CD4-positive, alpha-beta T cell treated with Interleukin-1 beta for 1 hour (primary cell): Measurements from ENCODE around the gene SMAD3.
A peak's percentile ranks its signal among the peaks of the same experiment; 100 is the strongest.
"Not testable (repeated sequence)": the region's sequence is repeated elsewhere in the genome, so short reads cannot be mapped to it uniquely, and the experiment has no call there.

ENCODE experiments used
- DNase-seq, 2 donors: peaks; one replicate each; pipeline ENCODE4 v3.0.0-alpha.2; 2020 to 2022

Gene SMAD3

GRCh38 chr15:67065531-67066005 is at the start of gene SMAD3:
Gene SMAD3, plus strand, starts transcription at chr15:67065602. Its CDS starts 553 bp downstream, at chr15:67066155.
- peak; percentile 77 to 85 for DNase-seq

- DNase-seq: no peak
These were observed 48.1 kb upstream of the SMAD3 start for GRCh38 chr15:67017311-67017710.

- no peak for DNase-seq
These were observed 47.4 kb upstream of the SMAD3 start for GRCh38 chr15:67018026-67018425.

GRCh38 chr15:67018441-67018840 is 47.0 kb upstream of the SMAD3 start:
- DNase-seq: no peak

- no peak for DNase-seq
These were observed 46.3 kb upstream of the SMAD3 start for GRCh38 chr15:67019069-67019468.

- no peak for DNase-seq
These were observed 45.4 kb upstream of the SMAD3 start for GRCh38 chr15:67019884-67020520.

- not testable (repeated sequence) for DNase-seq
These were observed 44.7 kb upstream of the SMAD3 start for GRCh38 chr15:67020668-67021067.

GRCh38 chr15:67021455-67021854 is 43.9 kb upstream of the SMAD3 start:
- no peak for DNase-seq

GRCh38 chr15:67022587-67023105 is 42.8 kb upstream of the SMAD3 start:
- DNase-seq: no peak

GRCh38 chr15:67023517-67024313 is 41.7 kb upstream of the SMAD3 start:
- DNase-seq: no peak

- DNase-seq: peak in 1 of 2 donors; percentile 64
These were observed 40.9 kb upstream of the SMAD3 start for GRCh38 chr15:67024314-67024997.

- DNase-seq: no peak
These were observed 40.4 kb upstream of the SMAD3 start for GRCh38 chr15:67024998-67025368.

GRCh38 chr15:67025719-67026609 is 39.4 kb upstream of the SMAD3 start:
- DNase-seq: no peak

GRCh38 chr15:67026610-67026967 is 38.8 kb upstream of the SMAD3 start:
- DNase-seq: no peak

- not testable (repeated sequence) for DNase-seq
These were observed 37.0 kb upstream of the SMAD3 start for GRCh38 chr15:67028440-67028839.

- DNase-seq: no peak
These were observed 35.2 kb upstream of the SMAD3 start for GRCh38 chr15:67030036-67030762.

GRCh38 chr15:67031331-67031730 is 34.1 kb upstream of the SMAD3 start:
- no peak for DNase-seq

- no peak for DNase-seq
These were observed 32.8 kb upstream of the SMAD3 start for GRCh38 chr15:67032608-67033007.

GRCh38 chr15:67033012-67033411 is 32.4 kb upstream of the SMAD3 start:
- DNase-seq: peak; percentile 28 to 45

GRCh38 chr15:67033571-67034044 is 31.8 kb upstream of the SMAD3 start:
- peak; percentile 30 to 34 for DNase-seq

- no peak for DNase-seq
These were observed 29.5 kb upstream of the SMAD3 start for GRCh38 chr15:67035886-67036285.
